ENCODE measurements around the gene CUX1. TPM values are rescaled to one million over a fixed set of nuclear protein-coding genes. Genes with fewer than 3 reads are reported as not detected.
"Not testable (repeated sequence)": the region's sequence is repeated elsewhere in the genome, so short reads cannot be mapped to it uniquely, and the experiment has no call there.

Gene CUX1
- total RNA-seq, 1 donor: 41.1 TPM

- Histone ChIP-seq H3K4me1 (ENCODE audit: insufficient read depth, low read length) (peaks cover 34% of the 10 kb centered on the region), H3K9me3 (ENCODE audit: low read depth, low read length) (no peaks in the 10 kb centered on the region), H3K27me3 (ENCODE audit: insufficient read depth, low read length) (no peaks in the 10 kb centered on the region), H3K4me3 (ENCODE audit: low read length) (no peak overlapping the region)
Measured at GRCh38 chr7:101987494-101987893, 170.1 kb downstream of the CUX1 start.

DNA sequence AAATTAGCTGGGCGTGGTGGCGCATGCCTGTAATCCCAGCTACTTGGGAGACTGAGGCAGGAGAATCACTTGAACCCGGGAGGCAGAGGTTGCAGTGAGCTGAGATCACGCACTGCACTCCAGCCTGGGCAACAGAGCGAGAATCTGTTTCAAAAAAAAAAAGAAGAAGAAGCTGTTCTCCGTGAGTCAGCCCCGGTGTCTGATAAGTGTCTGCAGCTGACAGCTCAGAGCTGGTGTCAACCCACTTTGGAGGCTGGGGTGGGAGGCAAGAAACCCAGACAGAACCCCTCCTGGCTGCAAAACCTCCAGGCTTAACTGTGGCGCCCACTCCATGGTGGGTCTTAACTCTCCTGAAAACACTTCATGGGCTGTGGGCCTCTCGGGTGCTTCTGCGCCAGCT, 170.6 kb downstream of the CUX1 start:
- H3K9me3 ChIP-seq (ENCODE audit: low read depth, low read length); H3K27me3 ChIP-seq (ENCODE audit: insufficient read depth, low read length); H3K4me3 ChIP-seq (ENCODE audit: low read length): not testable (repeated sequence)
- H3K4me1 ChIP-seq (ENCODE audit: insufficient read depth, low read length): peaks cover 32% of the 10 kb centered on the region

DNA sequence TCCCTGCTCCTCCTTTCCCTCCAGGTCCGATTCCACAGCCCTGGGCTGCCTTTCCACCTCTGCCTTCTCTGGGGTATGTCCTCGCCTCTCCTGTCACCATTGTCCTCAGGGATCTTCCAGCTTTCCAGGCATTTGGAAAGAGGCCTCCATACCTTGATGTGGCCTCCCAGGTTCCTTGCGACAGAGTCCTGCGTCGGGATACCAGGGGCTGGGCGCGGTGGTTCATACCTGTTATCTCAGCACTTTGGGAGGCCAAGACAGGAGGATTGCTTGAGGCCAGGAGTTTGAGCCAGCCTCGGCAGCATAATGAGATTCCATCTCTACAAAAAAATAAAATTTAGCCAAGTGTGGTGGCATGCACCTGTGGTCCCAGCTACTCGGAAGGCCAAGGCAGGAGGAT, 171.1 kb downstream of the CUX1 start:
- H3K4me3 ChIP-seq (ENCODE audit: low read length): no peak overlapping the region
- peaks cover 28% of the 10 kb centered on the region for H3K4me1 ChIP-seq (ENCODE audit: insufficient read depth, low read length)
- H3K9me3 ChIP-seq (ENCODE audit: low read depth, low read length): no peaks in the 10 kb centered on the region
- no peaks in the 10 kb centered on the region for H3K27me3 ChIP-seq (ENCODE audit: insufficient read depth, low read length)

DNA sequence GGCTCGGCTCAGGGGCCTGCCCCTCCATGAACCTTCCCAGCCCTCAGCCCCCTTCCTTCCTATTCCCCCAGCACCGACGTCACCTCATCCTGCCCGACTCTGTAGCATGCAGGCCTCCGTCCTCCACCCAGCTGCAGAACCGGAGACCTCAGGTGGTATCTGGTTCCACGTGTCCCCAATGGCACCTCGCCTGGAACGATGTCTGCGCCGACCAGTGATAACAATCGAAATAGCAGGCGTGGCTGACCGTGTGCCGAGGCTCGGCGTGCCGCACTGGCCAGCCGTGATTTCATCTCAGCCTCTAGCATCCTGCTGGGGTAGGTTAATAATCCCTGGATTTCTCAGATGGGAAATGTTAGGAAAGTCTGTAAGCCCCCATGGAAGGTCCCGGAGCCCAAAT, 171.7 kb downstream of the CUX1 start:
- peaks cover 28% of the 10 kb centered on the region for H3K4me1 ChIP-seq (ENCODE audit: insufficient read depth, low read length)
- no peaks in the 10 kb centered on the region for H3K27me3 ChIP-seq (ENCODE audit: insufficient read depth, low read length)
- no peaks in the 10 kb centered on the region for H3K9me3 ChIP-seq (ENCODE audit: low read depth, low read length)
- H3K4me3 ChIP-seq (ENCODE audit: low read length): no peak overlapping the region

DNA sequence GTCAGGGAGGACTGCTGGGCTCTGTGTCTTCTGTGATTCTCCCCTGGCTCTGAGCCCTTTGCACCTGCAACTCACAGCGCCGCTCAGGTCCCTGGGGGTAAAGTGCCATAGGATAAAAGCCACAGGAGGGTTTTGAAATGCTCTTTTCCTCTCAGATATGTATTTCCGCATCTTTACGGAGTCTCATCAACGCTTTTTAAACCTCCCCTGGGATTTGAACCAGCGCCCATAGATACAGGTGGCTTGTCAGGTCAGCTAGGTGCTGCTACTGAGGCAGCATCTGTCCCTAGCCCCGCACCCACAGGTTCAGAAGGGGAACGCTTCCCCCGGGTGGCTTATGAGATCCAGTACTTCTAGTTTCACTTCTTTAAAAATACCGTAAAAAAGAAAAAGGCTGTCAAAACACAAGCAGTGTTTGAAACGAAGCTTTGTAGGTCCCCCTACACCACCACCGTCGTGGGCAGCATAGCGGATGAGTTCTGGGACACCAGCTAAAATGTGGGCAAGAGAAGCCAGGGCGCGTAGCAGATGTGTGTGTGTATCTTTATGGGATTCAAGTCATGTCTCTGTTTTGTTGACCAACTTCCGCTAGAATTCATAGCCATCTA, 173.5 kb downstream of the CUX1 start:
- Histone ChIP-seq H3K4me1 (ENCODE audit: insufficient read depth, low read length) (peaks cover 33% of the 10 kb centered on the region), H3K9me3 (ENCODE audit: low read depth, low read length) (no peaks in the 10 kb centered on the region), H3K27me3 (ENCODE audit: insufficient read depth, low read length) (no peaks in the 10 kb centered on the region), H3K4me3 (ENCODE audit: low read length) (no peak overlapping the region)

- H3K27me3 ChIP-seq (ENCODE audit: insufficient read depth, low read length): no peaks in the 10 kb centered on the region
- no peak overlapping the region for H3K4me3 ChIP-seq (ENCODE audit: low read length)
- no peaks in the 10 kb centered on the region for H3K9me3 ChIP-seq (ENCODE audit: low read depth, low read length)
- H3K4me1 ChIP-seq (ENCODE audit: insufficient read depth, low read length): peaks cover 36% of the 10 kb centered on the region
Measured at GRCh38 chr7:101991860-101992259, 174.4 kb downstream of the CUX1 start.

DNA sequence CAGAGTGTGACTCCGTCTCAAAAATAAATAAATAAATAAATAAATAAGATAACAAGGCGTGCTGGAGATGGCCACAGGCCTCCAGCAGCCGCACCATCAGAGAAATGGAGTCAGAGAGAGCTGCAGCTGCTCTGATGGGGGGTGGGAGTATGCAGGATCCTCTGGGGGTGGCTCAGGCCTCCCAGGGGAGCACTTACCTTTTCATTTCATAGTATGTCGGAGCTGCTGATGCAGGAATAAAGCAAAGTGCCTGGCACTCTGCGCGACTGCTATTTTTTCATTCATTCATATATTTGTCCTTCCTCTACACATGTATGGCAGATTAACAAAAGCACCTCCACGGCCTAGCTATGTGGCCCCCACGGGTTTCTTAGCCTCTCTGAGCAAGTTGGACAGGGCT, 175.9 kb downstream of the CUX1 start:
- H3K27me3 ChIP-seq (ENCODE audit: insufficient read depth, low read length): no peaks in the 10 kb centered on the region
- no peaks in the 10 kb centered on the region for H3K9me3 ChIP-seq (ENCODE audit: low read depth, low read length)
- no peak overlapping the region for H3K4me3 ChIP-seq (ENCODE audit: low read length)
- H3K4me1 ChIP-seq (ENCODE audit: insufficient read depth, low read length): peaks cover 34% of the 10 kb centered on the region

DNA sequence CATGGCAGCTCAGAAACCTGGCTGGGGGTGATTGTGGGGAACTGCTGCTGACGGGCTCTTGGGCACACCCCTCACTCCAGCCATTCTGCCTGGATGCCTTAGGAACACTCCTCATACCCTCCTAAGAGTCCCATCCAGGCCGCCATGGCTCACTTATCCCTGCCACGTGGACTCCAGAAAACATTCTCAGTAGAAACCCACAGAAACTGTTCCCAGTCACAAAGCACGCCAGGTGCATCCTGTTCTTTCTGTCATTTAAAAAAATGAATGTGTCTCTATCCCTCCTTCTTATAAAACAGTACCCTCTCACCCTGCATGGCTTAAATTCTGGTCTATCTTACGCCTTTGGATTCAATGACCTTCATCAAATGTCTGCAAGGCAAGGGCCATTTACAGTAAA, 177.7 kb downstream of the CUX1 start:
- no peak overlapping the region for H3K4me3 ChIP-seq (ENCODE audit: low read length)

DNA sequence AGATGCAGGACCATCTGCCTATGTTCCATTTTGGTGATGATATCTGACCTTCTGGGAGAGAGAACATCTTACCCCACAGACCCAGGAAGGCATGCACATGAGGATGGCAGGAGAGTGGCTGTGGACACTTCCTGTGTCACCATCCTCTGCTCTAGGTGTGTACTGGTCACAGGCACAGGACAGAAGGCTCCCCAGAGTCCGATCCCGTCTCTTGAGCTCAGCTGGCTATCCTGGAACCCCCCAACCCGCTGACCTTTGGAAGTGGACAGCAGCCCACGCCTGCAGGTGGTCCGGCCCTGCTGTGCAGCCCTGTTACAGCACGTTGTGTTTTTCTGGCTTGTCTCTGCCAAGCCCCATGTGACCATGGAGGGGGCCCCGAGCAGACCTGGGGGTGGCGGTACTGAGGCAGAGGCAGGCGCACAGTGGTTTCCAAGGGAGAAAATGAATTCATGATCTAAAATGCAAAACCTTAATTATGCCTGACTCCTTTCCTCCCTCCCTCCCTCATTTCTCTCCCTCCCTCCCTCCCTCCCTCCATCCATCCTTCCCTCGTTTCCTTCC, 178.8 kb downstream of the CUX1 start:
- H3K9me3 ChIP-seq (ENCODE audit: low read depth, low read length): no peaks in the 10 kb centered on the region
- no peaks in the 10 kb centered on the region for H3K27me3 ChIP-seq (ENCODE audit: insufficient read depth, low read length)
- H3K4me3 ChIP-seq (ENCODE audit: low read length): no peak overlapping the region
- H3K4me1 ChIP-seq (ENCODE audit: insufficient read depth, low read length): peaks cover 15% of the 10 kb centered on the region

More for the DNA sequence above, 177.7 kb downstream of the CUX1 start:
- H3K9me3 ChIP-seq (ENCODE audit: low read depth, low read length): no peaks in the 10 kb centered on the region
- no peaks in the 10 kb centered on the region for H3K27me3 ChIP-seq (ENCODE audit: insufficient read depth, low read length)
- H3K4me1 ChIP-seq (ENCODE audit: insufficient read depth, low read length): peaks cover 26% of the 10 kb centered on the region

DNA sequence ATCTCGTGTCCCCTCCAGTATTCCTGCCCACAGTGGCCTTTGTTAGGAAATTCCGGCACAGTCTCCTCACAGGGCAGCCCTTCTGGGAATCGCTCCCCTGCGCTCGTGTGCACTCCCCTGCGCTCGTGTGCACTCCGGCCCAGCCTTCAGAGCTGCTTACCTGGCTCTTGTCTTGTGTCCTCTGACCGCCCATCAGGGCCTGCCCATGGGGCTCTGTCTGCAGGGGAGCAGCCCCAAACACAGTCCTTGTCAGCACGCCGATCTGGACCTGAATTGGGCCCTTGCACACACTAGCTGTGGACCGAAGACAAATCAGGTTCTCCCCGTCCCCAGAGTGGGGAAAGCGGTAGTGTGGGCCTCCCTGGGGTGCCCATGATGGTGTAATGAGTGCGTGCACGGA, 179.4 kb downstream of the CUX1 start:
- peaks cover 9% of the 10 kb centered on the region for H3K4me1 ChIP-seq (ENCODE audit: insufficient read depth, low read length)
- H3K9me3 ChIP-seq (ENCODE audit: low read depth, low read length): no peaks in the 10 kb centered on the region
- H3K4me3 ChIP-seq (ENCODE audit: low read length): no peak overlapping the region
- no peaks in the 10 kb centered on the region for H3K27me3 ChIP-seq (ENCODE audit: insufficient read depth, low read length)

- Histone ChIP-seq H3K4me1 (ENCODE audit: insufficient read depth, low read length) (peaks cover 7% of the 10 kb centered on the region), H3K9me3 (ENCODE audit: low read depth, low read length) (no peaks in the 10 kb centered on the region), H3K27me3 (ENCODE audit: insufficient read depth, low read length) (no peaks in the 10 kb centered on the region), H3K4me3 (ENCODE audit: low read length) (no peak overlapping the region)
Measured at GRCh38 chr7:101998029-101998905, 180.8 kb downstream of the CUX1 start.

DNA sequence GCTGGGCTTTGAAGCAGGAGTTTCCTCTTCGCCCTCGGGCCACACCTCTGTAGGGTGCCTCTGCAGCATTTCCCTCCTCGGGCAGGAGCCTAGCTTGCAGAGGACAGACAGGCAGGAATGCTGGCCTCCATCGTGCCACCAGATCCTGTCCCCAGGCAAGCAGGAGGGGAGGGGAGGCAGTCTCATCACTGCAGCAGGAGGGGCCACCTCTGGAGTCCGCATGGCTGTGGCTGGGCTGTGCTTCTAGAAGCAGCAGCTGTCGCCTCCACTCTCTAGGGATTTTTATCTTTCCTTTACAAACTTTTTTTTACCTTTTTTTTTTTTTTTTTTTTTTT, 181.4 kb downstream of the CUX1 start:
- Histone ChIP-seq H3K27me3 (ENCODE audit: insufficient read depth, low read length) (no peaks in the 10 kb centered on the region), H3K9me3 (ENCODE audit: low read depth, low read length) (no peaks in the 10 kb centered on the region), H3K4me3 (ENCODE audit: low read length) (no peak overlapping the region), H3K4me1 (ENCODE audit: insufficient read depth, low read length) (peaks cover 7% of the 10 kb centered on the region)

DNA sequence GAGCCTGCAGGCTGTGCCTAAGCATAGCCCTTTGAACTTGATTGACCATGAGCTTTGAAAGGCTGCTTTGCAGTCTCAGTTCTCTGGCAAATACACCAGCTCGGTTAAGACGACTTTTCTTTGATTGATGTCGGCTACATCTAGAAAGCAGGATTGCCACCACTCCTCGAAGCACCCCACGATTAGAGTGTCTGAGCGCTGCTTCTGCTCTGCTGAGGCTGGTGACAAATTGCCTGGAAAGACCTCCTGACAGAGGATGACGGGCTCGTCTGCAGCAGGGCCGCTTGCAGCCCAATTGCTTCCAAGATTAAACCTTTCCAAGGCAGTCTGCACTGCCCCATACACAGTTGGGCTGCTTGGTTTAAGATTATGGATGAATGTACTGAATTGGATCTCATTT, 182.0 kb downstream of the CUX1 start:
- no peaks in the 10 kb centered on the region for H3K9me3 ChIP-seq (ENCODE audit: low read depth, low read length)
- no peaks in the 10 kb centered on the region for H3K27me3 ChIP-seq (ENCODE audit: insufficient read depth, low read length)

DNA sequence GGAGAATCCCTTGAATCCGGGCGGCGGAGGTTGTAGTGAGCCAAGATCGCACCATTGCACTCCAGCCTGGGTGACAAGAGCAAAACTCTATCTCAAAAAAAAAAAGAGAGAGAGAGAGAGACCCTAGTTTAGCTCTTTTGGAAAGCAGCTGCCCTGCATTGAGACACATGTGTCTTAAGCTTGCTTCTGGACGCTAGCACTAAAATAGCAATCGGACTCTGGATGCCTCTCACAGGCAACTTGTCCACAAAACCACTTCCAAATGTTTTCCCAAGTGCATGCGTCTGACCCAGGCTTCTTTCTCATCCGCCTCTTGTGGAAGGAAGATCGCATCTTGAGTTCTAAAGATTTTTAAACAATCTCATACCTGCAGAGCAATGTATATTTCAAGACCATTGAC, 182.7 kb downstream of the CUX1 start:
- Histone ChIP-seq H3K27me3 (ENCODE audit: insufficient read depth, low read length) (no peaks in the 10 kb centered on the region), H3K9me3 (ENCODE audit: low read depth, low read length) (no peaks in the 10 kb centered on the region), H3K4me3 (ENCODE audit: low read length) (no peak overlapping the region), H3K4me1 (ENCODE audit: insufficient read depth, low read length) (peaks cover 7% of the 10 kb centered on the region)

More for the DNA sequence above, 182.0 kb downstream of the CUX1 start:
- Histone ChIP-seq H3K4me1 (ENCODE audit: insufficient read depth, low read length) (peaks cover 7% of the 10 kb centered on the region), H3K4me3 (ENCODE audit: low read length) (no peak overlapping the region)

DNA sequence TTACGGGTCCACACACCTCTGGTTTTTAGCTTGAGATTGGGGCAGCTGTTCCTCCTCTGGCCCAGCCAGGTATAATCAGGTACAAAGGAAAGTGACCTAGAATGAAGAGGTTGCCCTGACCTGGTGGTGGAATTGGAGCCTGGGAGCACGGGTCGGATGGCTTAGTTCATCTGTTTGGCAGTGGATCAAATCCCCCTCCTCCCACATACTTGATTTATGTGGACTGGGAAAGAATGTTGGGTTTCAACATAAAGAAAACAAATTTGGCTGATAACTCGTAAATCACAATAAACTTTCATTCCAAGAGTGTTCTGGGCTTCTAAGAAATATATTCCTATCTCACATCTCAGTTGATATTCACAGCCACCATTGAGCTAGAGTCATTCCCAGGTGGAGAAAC, 186.8 kb downstream of the CUX1 start:
- no peaks in the 10 kb centered on the region for H3K9me3 ChIP-seq (ENCODE audit: low read depth, low read length)
- H3K27me3 ChIP-seq (ENCODE audit: insufficient read depth, low read length): no peaks in the 10 kb centered on the region
- H3K4me3 ChIP-seq (ENCODE audit: low read length): no peak overlapping the region
- H3K4me1 ChIP-seq (ENCODE audit: insufficient read depth, low read length): no peaks in the 10 kb centered on the region

GRCh38 chr7:102004848-102005247, 187.4 kb downstream of the CUX1 start:
- Histone ChIP-seq H3K9me3 (ENCODE audit: low read depth, low read length) (no peaks in the 10 kb centered on the region), H3K4me3 (ENCODE audit: low read length) (no peak overlapping the region), H3K27me3 (ENCODE audit: insufficient read depth, low read length) (no peaks in the 10 kb centered on the region), H3K4me1 (ENCODE audit: insufficient read depth, low read length) (no peaks in the 10 kb centered on the region)

Measured in mononuclear cell (primary cell).